ENCODE measurements around the gene TMCO6.
"Not testable (repeated sequence)": the region's sequence is repeated elsewhere in the genome, so short reads cannot be mapped to it uniquely, and the experiment has no call there.

DNA sequence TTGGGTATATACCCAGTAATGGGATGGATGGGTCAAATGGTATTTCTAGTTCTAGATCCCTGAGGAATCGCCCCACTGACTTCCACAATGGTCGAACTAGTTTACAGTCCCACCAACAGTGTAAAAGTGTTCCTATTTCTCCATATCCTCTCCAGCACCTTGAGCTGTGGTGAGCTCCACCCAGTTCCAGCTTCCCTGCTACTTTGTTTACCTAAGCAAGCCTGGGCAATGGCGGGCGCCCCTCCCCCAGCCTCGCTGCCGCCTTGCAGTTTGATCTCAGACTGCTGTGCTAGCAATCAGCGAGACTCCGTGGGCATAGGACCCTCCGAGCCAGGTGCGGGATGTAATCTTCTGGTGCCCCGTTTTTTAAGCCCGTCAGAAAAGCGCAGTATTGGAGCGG, 46.2 kb upstream of the TMCO6 start:
- TF ChIP-seq, protein P1, sequence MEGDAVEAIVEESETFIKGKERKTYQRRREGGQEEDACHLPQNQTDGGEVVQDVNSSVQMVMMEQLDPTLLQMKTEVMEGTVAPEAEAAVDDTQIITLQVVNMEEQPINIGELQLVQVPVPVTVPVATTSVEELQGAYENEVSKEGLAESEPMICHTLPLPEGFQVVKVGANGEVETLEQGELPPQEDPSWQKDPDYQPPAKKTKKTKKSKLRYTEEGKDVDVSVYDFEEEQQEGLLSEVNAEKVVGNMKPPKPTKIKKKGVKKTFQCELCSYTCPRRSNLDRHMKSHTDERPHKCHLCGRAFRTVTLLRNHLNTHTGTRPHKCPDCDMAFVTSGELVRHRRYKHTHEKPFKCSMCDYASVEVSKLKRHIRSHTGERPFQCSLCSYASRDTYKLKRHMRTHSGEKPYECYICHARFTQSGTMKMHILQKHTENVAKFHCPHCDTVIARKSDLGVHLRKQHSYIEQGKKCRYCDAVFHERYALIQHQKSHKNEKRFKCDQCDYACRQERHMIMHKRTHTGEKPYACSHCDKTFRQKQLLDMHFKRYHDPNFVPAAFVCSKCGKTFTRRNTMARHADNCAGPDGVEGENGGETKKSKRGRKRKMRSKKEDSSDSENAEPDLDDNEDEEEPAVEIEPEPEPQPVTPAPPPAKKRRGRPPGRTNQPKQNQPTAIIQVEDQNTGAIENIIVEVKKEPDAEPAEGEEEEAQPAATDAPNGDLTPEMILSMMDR (IDR thresholded peaks at IDR 0.05) = not testable (repeated sequence)
- TF ChIP-seq POLR2A, EP300, POLR2AphosphoS5 (IDR thresholded peaks at IDR 0.05): not testable (repeated sequence)

All from suprapubic skin (tissue), 4 donors.